Prostate gland (tissue), 2 donors: Measurements from ENCODE around the gene FHIT.

Experiments used
- CTCF ChIP-seq, 4 experiments: fragments of 200-600 bp in 2 of 4; fragments of 450-650 bp in 2 of 4; sonication (generic) in 2 of 4; IDR thresholded peaks; 1 replicate in 3 of 4; 2 replicates in 1 of 4; pipeline ENCODE4 v1.5.1; 2016 to 2019; ENCODE audit warnings: antibody characterized with exemption in 4 of 4, mild to moderate bottlenecking in 2 of 4, moderate library complexity in 2 of 4
- POLR2A ChIP-seq: fragments of 450-650 bp; IDR thresholded peaks from one replicate; pipeline ENCODE4 v1.6.1; 2016; ENCODE audit warnings: antibody characterized with exemption, mild to moderate bottlenecking

- TF ChIP-seq POLR2A: no peak
- no peak for TF ChIP-seq CTCF (IDR thresholded peaks at IDR 0.05)
These were observed 59.0 kb downstream of the FHIT start for GRCh38 chr3:61192222-61192621.
